ENCODE data around the gene NHLRC2.

GRCh38 chr10:113899952-113900598, 45.6 kb downstream of the NHLRC2 start:
- TF ChIP-seq GTF2F1 (IDR thresholded peaks at IDR 0.05; ENCODE audit: low read length): no peak
- TF ChIP-seq HES4 (CRISPR knock-in tag; IDR thresholded peaks at IDR 0.05; ENCODE audit: borderline replicate concordance): no peak
- no peak for TF ChIP-seq ATF3 (CRISPR knock-in tag; IDR thresholded peaks at IDR 0.05)
- no peak for TF ChIP-seq NONO (IDR thresholded peaks at IDR 0.05)
- no peak for TF ChIP-seq NONO (CRISPR knock-in tag; conservative IDR thresholded peaks at IDR 0.05)
- TF ChIP-seq NFE2 (CRISPR knock-in tag; IDR thresholded peaks at IDR 0.05): no peak
